ENCODE results near the gene CCDC197. TPM values are rescaled to one million over a fixed set of nuclear protein-coding genes. Genes with fewer than 3 reads are reported as not detected.

The CCDC197 gene
- total RNA-seq, 1 donor from 2014 or later = not detected

DNA sequence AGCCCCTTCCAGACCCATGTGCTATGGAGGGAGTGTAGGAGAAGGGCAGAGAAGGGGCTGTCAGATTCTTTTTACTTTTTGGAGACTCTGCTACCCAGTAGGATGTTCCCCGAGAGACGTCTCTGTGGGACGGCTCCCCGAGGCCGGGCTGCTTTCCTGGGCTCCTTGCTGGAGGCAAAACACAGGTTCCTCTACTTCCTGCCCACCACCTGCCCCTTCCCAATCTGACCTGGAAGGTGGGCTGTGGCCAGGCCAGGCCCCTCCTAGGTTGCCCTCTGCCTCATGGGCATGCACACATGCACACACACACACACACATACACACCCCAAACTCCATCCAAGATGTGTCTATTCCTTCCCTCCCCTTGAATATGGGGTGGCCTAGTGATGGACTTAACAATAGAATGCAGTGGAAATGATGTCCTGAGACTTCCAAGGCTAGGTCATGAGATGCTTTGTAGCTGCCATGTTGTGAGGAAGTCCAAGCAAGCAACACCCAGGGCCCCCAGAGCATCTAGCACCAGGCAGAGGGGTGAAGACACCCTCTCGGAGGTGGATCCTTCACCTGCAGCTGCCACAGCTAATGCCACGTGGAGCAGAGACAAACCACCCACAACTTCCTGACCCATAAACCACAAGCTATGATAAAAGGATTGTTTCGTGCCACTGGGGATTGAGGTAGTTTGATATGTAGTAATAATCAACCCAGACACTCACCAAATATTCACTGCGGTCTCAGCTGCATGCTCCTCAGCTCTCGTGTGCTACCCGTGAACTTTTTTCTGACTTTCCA is 19.1 kb upstream of the CCDC197 start:
- no peak for DNase-seq (ENCODE audit: low read depth in 2 of 2)

DNA sequence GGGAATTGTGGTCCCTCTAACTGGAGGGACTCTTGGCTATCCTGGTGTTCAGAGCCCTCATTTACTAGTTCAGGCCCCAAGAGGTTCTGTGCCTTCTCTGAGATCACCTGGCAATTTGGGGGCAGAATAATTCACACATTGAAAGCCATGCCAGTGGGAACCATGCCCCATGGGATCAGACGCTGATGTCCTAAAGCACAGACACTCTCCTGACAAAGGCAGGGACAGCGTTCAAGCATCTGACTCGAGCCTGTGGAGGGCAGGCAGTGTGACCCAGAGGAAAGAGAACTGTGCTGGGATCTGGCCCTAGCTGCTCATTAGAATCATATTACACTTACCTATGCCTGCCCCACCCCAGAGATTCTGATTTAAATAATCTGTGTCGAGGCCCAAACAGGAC is 18.4 kb upstream of the CCDC197 start:
- DNase-seq (ENCODE audit: low read depth in 2 of 2) = no peak

- no peak for DNase-seq (ENCODE audit: low read depth in 2 of 2)
These were observed 16.5 kb upstream of the CCDC197 start for GRCh38 chr14:93980456-93981201.

DNA sequence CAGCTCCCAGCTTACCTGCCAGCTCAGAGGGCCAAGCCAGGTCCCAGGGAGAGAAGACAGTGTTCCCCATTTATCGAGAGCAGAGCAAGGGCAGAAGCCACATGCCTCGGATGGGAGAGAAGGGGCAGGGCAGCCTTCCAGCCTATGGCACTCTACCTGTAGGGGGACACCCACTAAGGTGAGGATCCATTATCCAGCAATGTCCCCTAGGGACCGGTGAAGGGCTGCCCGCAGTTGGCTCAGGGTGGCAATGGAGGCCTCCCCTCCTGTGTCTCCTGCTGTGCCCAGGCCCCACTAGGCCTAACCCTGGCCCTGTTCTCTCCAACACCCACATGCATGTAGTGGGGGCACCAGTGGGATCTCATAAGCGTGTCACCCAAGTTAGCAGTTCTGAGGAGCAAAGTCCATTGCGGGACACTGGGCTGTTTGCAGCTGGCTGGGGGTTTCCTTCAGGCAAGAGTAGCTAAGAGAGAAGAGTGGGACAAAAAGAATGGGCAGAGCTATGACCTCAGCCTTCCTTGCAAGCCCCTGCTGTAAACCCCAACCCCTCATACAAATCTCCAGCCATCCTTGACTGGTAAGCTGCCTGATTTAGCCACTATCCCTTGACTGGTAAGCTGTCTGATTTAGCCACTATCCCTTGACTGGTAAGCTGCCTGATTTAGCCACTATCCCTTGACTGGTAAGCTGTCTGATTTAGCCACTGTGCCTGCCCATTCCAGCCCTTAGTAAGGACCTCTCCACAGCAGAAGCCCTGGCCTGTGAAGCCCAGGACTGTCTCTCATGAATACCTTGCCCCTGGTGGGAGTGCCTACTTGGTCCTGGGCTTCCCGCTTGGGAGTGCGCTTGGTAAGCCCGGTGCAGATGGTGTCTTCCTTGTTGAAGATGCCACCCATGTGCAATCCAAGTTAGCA is 15.5 kb upstream of the CCDC197 start:
- no peak for DNase-seq (ENCODE audit: low read depth in 2 of 2)

- no peak for DNase-seq (ENCODE audit: low read depth in 2 of 2)
These were observed 14.7 kb upstream of the CCDC197 start for GRCh38 chr14:93982230-93983007.

DNA sequence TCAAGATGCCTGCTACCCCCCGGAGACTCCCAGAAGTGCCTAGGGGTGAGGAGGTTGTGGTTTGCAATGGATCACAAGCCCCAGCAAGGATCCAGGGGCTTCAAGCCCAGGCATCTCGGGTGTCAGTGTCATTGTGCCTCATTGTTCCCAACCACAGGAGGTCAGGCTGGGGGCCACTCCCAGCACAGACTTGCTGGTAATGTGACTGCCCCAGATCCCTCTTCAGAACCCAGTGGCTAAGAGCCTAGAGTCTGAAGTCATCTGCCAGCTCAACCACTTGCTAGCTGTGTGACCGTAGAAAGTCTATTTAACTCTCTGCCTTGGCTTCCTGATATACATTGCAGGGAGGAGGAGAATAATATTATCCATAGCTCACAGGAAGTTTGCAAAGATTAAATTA is 13.0 kb upstream of the CCDC197 start:
- no peak for DNase-seq (ENCODE audit: low read depth in 2 of 2)

DNA sequence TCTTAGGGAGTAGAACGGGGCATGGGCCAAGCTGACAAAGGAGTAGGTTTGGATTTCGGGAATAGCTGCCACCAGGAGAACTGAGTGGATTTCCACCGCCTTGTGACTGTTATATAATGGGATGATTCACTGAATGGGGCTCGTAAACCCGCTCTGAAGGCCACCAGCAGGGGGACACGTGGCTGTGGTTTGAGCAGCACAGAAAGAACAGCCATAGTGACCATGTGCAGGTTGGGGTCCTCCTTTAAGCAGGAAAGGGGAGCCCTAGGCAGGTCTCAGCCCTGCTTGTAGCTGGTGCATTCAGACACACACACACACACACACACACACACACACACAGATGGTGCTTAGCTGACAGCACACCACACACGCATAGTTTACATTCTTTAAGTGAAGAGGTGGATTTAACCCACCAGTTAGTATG is 12.1 kb upstream of the CCDC197 start:
- DNase-seq (ENCODE audit: low read depth in 2 of 2) = peak in 1 of 2 donors; percentile 18

GRCh38 chr14:93986955-93987354 is 10.1 kb upstream of the CCDC197 start:
- DNase-seq (ENCODE audit: low read depth in 2 of 2) = no peak

DNA sequence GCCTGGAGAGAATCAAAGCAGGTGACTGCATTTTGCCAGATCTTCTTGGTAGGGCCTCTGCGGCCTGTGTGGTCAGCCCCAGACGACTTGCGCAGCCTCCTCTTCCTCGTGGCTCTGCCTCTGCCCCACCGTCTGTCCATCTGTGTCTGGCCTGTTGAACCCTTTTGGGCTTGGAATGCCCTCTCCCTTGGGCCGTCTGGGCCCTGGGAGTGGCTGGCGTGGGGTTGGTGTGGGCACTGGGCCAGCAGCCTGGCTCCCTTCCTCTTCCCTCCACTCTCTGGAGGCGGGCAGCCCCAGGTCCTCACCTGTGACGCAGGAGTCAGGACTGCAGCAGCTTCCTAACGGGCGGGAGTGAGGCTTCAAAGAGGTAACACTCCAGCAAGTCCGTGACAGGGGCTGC is 9.7 kb upstream of the CCDC197 start:
- no peak for DNase-seq (ENCODE audit: low read depth in 2 of 2)

DNA sequence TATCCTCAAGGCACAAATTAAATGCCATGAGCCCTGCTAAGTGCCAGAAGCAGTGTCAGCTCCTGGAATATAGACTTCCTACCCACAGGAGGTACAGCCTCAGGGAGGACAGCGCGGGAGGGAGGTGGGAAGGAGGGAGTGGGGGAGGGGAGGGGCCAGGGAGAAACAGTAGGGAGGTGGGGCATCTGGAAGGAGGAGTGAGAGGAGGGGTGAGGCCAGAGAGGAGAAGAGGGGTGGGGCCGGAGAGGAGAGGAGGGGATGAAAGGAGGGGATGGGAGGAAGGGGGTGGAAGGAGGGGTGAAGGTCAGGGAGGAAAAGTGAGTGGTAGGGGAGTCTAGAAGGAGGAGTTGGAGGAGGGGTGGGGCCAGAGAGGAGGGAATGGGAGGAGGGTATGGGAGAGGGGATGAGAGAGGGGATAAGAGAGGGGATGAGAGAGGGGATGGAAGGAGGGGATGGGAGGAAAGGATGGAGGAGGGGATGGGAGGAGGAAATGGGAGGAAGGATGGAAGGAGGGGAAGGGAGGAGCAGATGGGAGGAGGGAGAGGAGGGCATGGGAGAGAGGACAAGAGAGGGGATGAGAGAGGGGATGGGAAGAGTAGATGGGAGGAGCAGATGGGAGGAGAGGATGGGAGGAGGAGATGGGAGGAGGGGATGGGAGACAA is 9.2 kb upstream of the CCDC197 start:
- no peak for DNase-seq (ENCODE audit: low read depth in 2 of 2)

DNA sequence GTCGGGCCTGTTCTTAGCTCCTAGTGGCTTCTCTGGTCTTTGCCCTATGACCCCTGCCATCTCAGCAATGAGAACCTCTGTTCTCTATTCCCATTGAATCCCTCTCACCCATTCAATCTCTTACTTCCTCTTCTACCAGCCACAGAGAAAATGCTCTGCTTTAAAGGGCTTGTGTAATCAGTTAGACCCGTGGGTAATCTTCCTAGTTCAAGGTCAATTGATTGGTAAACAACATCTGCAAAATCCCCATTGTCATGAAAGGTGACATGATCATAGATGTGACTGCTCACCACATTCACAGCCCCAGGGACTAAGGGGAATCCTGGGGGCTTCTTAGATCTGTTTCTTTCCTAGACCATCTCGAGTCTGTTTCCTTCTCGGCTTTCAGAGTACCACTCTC is 7.2 kb upstream of the CCDC197 start:
- DNase-seq (ENCODE audit: low read depth in 2 of 2) = no peak

- no peak for DNase-seq (ENCODE audit: low read depth in 2 of 2)
These were observed 5.9 kb upstream of the CCDC197 start for GRCh38 chr14:93991212-93991611.

DNA sequence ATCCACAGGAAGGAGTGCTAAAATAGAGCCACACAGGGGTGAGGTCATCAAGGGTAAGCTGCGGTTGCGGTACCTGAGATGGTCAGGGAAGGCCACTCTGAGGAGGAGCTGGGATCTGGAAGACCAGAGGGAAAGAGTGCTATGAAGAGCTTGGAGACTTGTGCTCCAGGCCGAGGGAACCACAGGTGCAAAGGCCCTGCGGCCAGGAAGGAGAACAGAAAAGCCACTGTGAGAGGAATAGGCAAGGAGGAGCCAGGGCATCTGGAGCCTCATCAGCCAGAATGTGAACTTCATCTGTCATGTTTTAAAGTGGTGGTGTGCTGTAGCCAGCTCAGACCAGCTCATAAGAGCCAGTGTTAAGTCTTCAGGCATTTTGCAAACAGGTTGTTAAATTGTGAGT is 5.5 kb upstream of the CCDC197 start:
- DNase-seq (ENCODE audit: low read depth in 2 of 2) = no peak

- no peak for DNase-seq (ENCODE audit: low read depth in 2 of 2)
These were observed 3.7 kb upstream of the CCDC197 start for GRCh38 chr14:93993382-93993781.

GRCh38 chr14:93994919-93995682 is 2.0 kb upstream of the CCDC197 start:
- DNase-seq (ENCODE audit: low read depth in 2 of 2) = no peak

DNA sequence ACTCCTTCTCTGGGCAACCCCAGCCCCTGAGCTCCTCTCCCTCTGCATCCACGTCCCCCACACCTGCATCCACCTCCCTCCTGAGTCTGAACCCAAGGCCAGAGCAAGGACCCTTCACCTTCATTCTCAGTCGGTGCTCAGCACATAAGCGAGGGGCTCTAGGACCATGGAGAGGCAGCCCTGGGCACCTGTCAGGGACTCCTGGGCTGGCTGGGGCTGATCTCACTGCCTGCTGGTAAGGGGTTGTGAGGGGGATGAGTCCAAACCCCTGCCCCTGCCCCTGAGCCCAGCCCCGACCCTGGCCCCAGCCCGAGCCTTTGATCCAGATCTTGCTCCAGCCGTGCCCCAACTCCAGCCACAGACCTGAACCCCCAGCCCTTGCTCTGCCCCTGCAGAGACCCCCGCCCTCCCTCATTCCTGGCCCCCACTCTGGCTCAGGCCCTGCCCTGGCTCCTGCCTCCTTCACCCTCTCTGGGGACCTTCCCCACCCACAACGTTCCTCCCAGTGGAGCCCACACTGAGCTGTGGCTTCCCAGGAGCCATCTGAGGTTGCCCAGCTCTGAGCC is 888 bp upstream of the CCDC197 start:
- DNase-seq (ENCODE audit: low read depth in 2 of 2) = no peak

DNA sequence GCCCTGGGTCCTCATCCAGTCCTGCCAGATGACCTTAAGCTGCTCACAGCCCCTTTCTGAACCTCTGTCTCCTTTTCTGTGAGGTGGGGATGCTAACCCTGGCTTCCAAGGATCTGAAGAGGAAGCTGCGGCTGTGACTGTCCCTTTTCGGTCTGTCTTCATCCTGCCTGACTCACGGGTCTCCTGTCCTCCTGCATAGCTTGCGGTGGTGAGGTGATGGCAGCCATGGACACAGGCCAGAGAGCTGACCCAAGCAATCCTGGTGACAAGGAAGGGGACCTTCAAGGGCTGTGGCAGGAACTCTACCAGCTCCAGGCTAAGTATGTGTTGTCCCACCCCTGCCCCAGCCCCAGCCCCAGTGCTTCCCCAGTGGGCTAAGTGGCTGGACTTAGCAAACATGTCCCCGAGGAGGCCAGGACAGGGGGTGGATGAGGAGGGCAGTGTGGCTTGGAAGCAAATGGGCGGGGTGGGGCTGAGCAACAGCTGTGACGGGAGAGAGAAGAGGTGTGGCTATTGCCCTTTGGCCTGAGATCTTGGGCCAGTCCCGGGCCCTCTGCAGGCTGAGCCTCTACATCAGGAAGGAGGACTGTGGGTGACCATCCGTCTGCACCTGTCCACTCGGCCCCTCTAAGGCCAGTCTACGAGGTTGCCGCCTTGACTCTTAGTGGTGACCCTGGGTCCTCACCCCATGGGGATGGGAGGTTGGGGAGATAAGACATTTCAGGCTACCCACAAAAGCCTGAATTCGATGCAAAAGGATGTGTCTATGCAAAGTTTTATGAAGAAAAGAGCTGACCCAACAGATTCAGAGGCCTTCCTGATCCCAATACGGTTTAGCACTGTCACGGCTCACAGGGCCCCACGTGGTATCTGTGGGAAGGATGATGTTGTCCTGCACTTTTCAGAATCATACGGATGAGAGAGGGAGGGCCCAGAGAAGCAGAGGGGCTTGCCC is 1.1 kb downstream of the CCDC197 start:
- DNase-seq (ENCODE audit: low read depth in 2 of 2) = no peak

- DNase-seq (ENCODE audit: low read depth in 2 of 2) = no peak
These were observed 1.8 kb downstream of the CCDC197 start for GRCh38 chr14:93998871-93999403.
